HL-60 (cell line): ENCODE data around the gene C11orf87.

Experiments used
- CTCF ChIP-seq: IDR thresholded peaks from one replicate; pipeline ENCODE4 v1.5.1; 2011; ENCODE audit warnings: low read length, control low read depth, inconsistent platforms; ENCODE audit not compliant: insufficient read depth
- GABPA ChIP-seq: IDR thresholded peaks from 2 replicates; pipeline ENCODE4 v1.6.1; 2012; ENCODE audit warnings: low read depth
- POLR2AphosphoS5 ChIP-seq: IDR thresholded peaks from 2 replicates; pipeline ENCODE4 v1.6.1; 2012; ENCODE audit warnings: low read depth
- REST ChIP-seq: IDR thresholded peaks from 2 replicates; pipeline ENCODE4 v1.6.1; 2012; ENCODE audit warnings: low read depth; ENCODE audit not compliant: insufficient replicate concordance

- TF ChIP-seq CTCF (no peak), REST (no peak), GABPA (no peak), POLR2AphosphoS5 (no peak)
Observed at GRCh38 chr11:109374441-109374840, 47.5 kb upstream of the C11orf87 start.
